Measurements from ENCODE around the gene EP400. TPM values are rescaled to one million over a fixed set of nuclear protein-coding genes. Genes with fewer than 3 reads are reported as not detected.

Gene EP400
- total and polyA plus RNA-seq, 9 of the 15 experiments (the other 6 are each of a cell fraction or from before 2014, with no cell fraction given): 4.5 to 58.0 (median 7.0) TPM

DNA sequence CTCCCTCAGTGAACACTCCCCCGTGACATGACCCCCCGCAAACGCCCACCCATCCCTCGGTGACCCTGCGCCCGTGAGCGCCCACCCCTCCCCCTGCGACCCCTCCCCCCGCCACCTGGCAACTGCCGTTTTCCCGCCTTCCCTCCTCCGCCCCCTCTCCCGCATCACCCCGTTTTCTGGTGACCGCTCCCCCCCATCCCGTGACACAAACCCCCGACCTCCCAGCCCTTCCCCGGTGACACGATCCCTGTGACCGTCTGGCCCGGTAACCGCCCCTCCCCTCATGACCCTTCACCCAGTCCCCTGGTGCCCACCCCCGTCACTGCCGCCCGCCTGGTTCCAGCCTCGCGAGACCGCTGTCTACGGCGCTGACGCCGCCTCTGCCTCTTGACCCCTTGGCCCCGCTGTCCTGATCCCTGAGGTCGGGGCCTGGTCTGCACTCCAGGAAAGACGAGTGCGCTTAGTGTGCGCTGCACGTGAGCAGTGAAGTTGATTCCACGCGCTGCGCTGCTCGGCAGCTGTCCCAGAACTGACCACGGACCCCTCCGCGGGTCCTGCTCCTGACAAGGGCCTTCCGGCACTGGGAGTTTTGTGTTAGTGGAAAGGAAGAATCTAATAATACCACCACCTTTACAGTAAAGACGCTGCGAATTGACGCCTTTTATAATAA lies 135.0 kb downstream of the EP400 start:
- peak overlapping the region; percentile 95 to 96 for H3K9ac ChIP-seq (ENCODE audit: insufficient read depth in 1 of 2, low read depth in 2 of 2, low read length in 2 of 2)
- under 1% methylated on average over 27 of the region's 49 CpGs for WGBS (ENCODE audit: insufficient coverage, low coverage, missing lambda C conversion rate)
- intact Hi-C loops (cut with micrococcal nuclease) (no loop called here), in situ Hi-C loops (cut with MboI) (no loop called here)
- peak overlapping the region; percentile 80 for H3K4me3 ChIP-seq
- POLR2A ChIA-PET: interaction anchor here (0.8 to 1.2 kb wide), 2 partner anchors 9 to 15 kb away, joined by 3 read pairs; no protein-coding TSS in a partner anchor
- peaks cover 32% of the 10 kb centered on the region for H3K36me3 ChIP-seq (ENCODE audit: control insufficient read depth, insufficient read depth, low read length)
- H3K4me1 ChIP-seq (replicated peaks in 1 of 2; ENCODE audit: control insufficient read depth in 2 of 2, insufficient read depth in 2 of 2, low read length in 2 of 2): peaks cover 13 to 17% of the 10 kb centered on the region in 2 experiments; a peak in 4 of 5 replicates
- H3K79me2 ChIP-seq (ENCODE audit: control insufficient read depth, insufficient read depth, low read length): peaks cover 44% of the 10 kb centered on the region
- peak overlapping the region; percentile 65 for H2AFZ ChIP-seq (ENCODE audit: low read depth, low read length)
- FAIRE-seq (peak; percentile 85), DNase-seq (ENCODE audit: extremely low read depth in 1 of 4, low spot score in 3 of 4) (peak; percentile 85 to 93 (median 89)), ATAC-seq (peak; percentile 86)
- H3K27ac ChIP-seq (ENCODE audit: extremely low read depth, low read depth, low read length): peak overlapping the region; percentile 98
- CTCF ChIA-PET (ENCODE audit: low intra/inter-chr PET ratio): no interaction called here
- no peaks in the 10 kb centered on the region for H3K27me3 ChIP-seq (ENCODE audit: control insufficient read depth in 2 of 2, insufficient read depth in 2 of 2, low read length in 2 of 2)
- peak overlapping the region; percentile 90 for H3K4me2 ChIP-seq (ENCODE audit: insufficient read depth, low read length)
- H4K20me1 ChIP-seq (replicated peaks; ENCODE audit: control insufficient read depth, insufficient read depth, low read length): peaks cover 3% of the 10 kb centered on the region; the same call in 1 of the 2 replicates
- H3K9me3 ChIP-seq (replicated peaks; ENCODE audit: control insufficient read depth, insufficient read depth, low read depth, low read length): no peaks in the 10 kb centered on the region
- no TSS peak for BruUV-seq (replicated peaks)
- no peaks in the 10 kb centered on the region for H3K9me1 ChIP-seq (ENCODE audit: control insufficient read depth, insufficient read depth, low read length)
- TF ChIP-seq E2F3 (CRISPR knock-in tag; IDR thresholded peaks at IDR 0.05): no peak
- TF ChIP-seq HOXB6 (CRISPR knock-in tag; IDR thresholded peaks at IDR 0.05; ENCODE audit: borderline replicate concordance): no peak
- TF ChIP-seq DIDO1 (tag; IDR thresholded peaks at IDR 0.05; ENCODE audit: low read depth): no peak
- no peak; the same call in 1 of the 2 replicates for TF ChIP-seq DMBX1 (CRISPR knock-in tag; IDR thresholded peaks at IDR 0.05; ENCODE audit: borderline replicate concordance)
- TF ChIP-seq, protein P1, sequence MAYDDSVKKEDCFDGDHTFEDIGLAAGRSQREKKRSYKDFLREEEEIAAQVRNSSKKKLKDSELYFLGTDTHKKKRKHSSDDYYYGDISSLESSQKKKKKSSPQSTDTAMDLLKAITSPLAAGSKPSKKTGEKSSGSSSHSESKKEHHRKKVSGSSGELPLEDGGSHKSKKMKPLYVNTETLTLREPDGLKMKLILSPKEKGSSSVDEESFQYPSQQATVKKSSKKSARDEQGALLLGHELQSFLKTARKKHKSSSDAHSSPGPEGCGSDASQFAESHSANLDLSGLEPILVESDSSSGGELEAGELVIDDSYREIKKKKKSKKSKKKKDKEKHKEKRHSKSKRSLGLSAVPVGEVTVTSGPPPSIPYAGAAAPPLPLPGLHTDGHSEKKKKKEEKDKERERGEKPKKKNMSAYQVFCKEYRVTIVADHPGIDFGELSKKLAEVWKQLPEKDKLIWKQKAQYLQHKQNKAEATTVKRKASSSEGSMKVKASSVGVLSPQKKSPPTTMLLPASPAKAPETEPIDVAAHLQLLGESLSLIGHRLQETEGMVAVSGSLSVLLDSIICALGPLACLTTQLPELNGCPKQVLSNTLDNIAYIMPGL (CRISPR knock-in tag; IDR thresholded peaks at IDR 0.05): no peak
- TF ChIP-seq MAFK (IDR thresholded peaks at IDR 0.05; ENCODE audit: low read length): no peak
- no peak for TF ChIP-seq ZBTB33 (CRISPR knock-in tag; IDR thresholded peaks at IDR 0.05)
- TF ChIP-seq SMARCB1 (IDR thresholded peaks at IDR 0.05; ENCODE audit: insufficient read length, low read depth): peak; percentile 23
- no peak for TF ChIP-seq CBX5 (IDR thresholded peaks at IDR 0.05; ENCODE audit: borderline replicate concordance, low read depth)
- no peak for TF ChIP-seq SRSF3 (IDR thresholded peaks at IDR 0.05; ENCODE audit: insufficient read depth, low read length)
- no peak for TF ChIP-seq PPARD (CRISPR knock-in tag; IDR thresholded peaks at IDR 0.05)
- TF ChIP-seq, protein P2, sequence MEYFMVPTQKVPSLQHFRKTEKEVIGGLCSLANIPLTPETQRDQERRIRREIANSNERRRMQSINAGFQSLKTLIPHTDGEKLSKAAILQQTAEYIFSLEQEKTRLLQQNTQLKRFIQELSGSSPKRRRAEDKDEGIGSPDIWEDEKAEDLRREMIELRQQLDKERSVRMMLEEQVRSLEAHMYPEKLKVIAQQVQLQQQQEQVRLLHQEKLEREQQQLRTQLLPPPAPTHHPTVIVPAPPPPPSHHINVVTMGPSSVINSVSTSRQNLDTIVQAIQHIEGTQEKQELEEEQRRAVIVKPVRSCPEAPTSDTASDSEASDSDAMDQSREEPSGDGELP (CRISPR knock-in tag; IDR thresholded peaks at IDR 0.05; ENCODE audit: borderline replicate concordance): peak; percentile 74; the same call in 1 of the 2 replicates
- TF ChIP-seq, protein P3, sequence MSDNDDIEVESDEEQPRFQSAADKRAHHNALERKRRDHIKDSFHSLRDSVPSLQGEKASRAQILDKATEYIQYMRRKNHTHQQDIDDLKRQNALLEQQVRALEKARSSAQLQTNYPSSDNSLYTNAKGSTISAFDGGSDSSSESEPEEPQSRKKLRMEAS (CRISPR knock-in tag; IDR thresholded peaks at IDR 0.05): peak; percentile 81
- TF ChIP-seq, protein P4, sequence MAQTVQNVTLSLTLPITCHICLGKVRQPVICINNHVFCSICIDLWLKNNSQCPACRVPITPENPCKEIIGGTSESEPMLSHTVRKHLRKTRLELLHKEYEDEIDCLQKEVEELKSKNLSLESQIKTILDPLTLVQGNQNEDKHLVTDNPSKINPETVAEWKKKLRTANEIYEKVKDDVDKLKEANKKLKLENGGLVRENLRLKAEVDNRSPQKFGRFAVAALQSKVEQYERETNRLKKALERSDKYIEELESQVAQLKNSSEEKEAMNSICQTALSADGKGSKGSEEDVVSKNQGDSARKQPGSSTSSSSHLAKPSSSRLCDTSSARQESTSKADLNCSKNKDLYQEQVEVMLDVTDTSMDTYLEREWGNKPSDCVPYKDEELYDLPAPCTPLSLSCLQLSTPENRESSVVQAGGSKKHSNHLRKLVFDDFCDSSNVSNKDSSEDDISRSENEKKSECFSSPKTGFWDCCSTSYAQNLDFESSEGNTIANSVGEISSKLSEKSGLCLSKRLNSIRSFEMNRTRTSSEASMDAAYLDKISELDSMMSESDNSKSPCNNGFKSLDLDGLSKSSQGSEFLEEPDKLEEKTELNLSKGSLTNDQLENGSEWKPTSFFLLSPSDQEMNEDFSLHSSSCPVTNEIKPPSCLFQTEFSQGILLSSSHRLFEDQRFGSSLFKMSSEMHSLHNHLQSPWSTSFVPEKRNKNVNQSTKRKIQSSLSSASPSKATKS (CRISPR knock-in tag; IDR thresholded peaks at IDR 0.05): no peak
- TF ChIP-seq XRCC3 (IDR thresholded peaks at IDR 0.05): no peak
